Stimulated activated CD4-positive, alpha-beta T cell treated with anti-CD3 and anti-CD28 coated beads, Interleukin-15, amount 100 ng/mL, for 1 hour (primary cell): Measurements from ENCODE around the gene TMEM72.
"Not testable (repeated sequence)": the region's sequence is repeated elsewhere in the genome, so short reads cannot be mapped to it uniquely, and the experiment has no call there.

Source experiments
- DNase-seq, 2 donors: peaks; one replicate each; pipeline ENCODE4 v3.0.0-alpha.2; 2020; ENCODE audit warnings: low read depth in 1 of 2, low spot score in 1 of 2

Gene TMEM72

DNA sequence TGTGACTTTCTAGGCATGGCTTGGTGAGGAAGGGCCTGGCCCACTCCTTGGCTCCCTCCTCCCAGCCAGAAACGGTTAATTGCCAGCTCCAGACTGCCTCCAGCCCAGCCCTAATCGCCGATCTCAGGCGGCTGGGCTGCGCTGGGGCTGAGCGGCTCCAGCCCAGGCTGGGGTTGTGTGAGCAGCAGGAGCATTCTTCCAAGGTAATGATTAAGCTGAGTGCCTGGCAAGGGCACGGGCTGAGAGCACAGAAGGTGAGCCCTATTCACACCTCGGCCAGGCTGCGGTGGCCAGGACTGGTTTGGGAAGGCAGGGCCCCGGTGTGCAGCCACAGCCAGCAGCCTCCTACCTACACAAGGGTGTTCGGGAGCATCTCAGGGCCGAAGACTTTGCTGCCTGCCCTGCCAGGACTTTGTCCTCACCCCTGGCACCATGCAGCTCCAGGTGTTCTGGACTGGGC lies at the start of gene TMEM72:
Gene TMEM72, plus strand, starts transcription at position 257 of the 460 bp plus-strand sequence. Its CDS starts 176 bp downstream, at position 433.
- no peak for DNase-seq

DNA sequence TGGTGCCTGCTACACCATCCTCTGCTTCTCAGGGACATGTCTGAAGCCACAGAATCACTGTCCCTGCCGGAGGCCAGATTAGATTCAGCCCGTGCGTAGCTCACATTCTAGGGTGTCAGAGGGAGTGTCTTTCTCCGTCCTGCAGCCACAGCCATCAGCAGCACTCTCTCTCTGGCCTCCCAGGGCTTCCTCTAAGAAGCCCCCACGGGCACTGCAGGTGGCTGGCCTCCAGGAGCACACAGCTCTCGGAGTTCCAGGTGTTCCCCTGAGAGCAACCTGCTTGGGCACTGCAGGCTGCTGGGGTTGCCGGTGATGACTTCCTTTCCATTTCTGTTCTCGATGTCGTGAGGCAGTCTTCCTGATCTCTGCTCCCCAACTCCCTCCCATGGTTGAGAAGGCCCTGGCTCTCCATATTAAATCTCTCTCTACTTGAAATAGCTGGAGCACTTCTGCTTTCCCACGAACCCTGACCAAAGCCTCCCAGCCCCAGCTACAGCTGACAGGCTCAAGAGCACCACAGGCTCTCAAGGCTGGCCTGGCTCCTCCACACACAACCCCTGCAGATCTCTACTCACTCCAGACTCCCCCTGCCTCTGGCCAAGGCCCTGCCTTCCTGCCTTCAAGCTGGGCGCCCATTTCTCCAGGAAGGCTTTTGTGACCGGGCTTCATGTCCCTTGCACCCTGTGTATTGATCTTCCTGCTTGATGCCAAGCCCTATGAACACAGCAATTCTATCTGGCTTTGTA lies 49.0 kb upstream of the TMEM72 start:
- DNase-seq = no peak

DNA sequence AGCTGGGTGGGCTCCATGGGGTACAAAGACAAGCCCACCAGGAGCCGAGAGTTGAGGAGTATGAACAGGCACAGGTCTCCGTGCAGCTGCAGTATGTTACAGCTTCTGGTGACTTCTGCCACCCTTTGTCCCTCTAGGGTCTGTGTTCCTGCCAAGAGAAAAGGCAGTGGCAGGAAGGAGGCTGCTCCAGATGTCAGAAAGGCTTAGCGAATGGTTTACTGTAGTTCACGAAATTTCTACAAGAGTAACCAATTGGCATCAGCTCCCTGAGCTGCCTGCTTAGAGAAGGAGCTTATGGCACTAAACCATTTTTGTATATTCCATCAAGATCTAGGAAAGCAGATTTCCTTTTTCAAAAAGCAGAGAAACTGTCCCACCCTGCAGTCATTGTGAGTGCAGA lies 48.2 kb upstream of the TMEM72 start:
- no peak for DNase-seq

DNA sequence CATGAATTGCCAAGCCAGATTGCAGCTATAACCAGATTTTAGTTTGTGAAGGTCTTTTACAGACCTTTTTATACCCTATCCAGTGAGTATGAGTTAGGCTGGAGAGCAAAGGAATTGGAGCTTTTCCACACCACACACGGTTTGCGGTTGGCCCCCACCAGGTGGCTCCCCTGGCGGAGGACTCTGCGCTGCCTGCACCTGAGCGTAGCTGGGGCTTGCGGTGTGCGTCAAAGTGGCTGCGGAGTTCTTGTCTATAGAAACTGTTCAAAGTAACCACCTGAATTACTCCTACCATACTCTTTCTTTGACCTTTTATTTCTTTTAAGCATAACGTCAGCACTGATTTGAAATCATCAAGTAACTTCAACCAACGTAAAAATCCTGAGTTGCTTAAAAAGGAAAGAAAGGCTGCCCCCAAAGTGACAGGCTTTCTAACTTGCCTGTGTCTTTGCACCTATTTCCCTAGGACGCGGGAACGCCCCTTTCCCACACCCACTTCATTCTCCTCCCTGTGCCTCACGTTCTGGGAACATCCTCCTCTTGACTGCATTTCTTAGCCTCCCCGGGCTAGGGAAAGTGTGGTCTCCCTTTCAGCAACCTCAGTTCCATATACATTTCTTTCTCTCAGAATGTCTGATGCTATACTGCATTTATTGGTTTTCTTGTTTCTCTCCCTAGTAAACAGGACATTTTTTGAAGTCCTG lies 47.6 kb upstream of the TMEM72 start:
- DNase-seq = no peak

DNA sequence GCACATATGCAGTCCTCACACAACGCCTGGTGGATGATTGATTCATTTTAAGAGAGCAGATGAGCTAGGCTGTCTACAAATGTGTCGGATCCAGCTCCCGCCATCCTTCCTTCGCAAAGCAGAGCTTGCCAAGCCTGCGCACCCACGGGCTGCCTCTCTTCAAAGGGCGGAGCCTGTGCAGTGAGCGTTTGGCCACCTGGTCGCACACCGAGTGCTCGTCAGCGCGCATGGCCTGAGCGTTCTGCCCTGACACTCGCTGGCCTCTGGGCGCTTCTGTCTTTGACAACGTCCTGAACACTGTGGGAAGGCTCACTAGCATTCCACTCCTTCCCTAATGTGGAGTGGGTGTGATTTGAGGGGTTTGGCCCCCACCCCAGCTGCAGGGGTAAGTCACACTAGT lies 47.1 kb upstream of the TMEM72 start:
- DNase-seq = no peak

DNA sequence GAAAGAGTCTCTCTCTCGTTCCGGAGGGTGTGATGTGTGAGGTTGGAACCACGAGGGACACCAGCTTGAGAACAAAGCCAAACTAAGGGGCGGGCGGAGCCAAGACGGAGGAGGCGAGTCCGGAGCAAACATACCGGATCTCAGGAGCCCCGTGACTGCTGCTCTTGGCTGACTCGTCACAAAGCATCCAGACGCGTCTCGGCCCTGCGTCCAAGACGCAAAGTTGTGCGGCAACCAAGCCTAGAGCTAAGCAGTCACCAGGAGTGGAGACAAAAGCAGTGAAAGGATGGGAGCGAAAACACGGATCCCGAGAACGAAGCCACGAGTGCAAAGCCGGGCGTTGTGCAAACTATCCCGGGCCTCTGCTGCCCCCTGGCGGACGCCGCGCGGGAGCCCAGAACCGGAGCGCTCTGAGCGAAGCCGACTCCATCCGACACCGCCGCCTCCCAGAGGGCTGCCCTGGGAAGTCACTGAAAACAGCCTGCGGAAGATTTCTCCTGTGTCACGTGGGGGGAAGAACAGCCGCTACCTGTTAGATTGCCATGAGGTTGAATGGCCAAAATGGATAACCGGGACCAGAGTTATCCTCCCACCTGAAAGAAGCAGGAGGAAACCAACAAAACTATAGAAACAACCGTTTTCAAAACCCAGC lies 46.4 kb upstream of the TMEM72 start:
- peak; percentile 58 to 83 for DNase-seq

DNA sequence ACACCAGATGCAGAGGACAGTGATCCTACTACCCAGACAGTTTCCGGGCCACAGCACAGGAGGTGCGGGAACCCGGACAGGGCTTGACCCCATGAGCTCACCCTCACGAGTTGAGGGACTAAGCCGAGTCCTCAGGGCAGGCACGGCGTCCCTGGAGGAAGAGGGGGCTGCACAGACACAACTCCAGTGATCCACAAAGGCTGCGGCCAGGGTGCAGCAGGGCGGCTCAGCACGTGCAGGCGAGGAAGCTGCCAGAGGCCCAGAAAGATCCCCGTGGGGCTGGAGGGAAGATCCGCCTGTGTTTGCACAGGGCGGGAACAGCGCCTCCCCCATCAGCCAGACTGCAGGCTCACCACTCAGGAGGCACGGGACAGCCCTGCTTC lies 45.9 kb upstream of the TMEM72 start:
- no peak for DNase-seq

DNA sequence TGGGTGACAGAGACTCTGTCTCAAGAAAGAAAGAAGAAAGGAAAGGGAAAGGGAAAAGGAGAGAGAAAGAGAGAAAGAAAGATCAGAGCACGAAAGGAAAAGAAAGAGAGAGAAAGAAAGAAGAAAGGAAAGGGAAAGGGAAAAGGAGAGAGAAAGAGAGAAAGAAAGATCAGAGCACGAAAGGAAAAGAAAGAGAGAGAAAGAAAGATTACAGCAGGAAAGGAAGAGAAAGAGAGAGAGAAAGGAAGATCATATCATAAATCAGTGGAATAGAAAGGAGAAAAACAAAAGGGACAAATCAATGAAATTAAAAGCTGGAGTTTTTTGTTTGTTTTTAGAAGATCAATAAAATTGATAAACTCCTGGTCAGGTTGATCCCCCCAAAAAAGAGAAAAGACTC lies 44.8 kb upstream of the TMEM72 start:
- DNase-seq = not testable (repeated sequence)

DNA sequence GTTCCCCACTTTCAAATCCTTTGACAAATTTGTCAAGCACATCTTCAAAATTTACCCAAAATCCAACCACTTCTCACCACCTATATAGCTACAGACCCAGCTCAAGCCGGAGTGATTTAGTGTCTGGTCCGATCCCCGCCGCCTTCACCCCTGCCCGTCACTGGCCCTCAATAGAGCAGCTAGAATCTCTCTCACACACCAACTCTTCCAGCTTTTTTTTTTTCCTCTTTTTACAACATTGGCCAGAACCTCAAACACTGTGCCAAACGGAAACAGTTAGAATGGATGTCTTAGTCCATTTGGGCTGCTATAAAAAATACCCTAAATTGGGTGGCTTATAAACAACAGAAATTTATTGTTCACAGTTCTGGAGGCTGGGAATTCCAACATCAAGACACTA lies 41.1 kb upstream of the TMEM72 start:
- DNase-seq = no peak

DNA sequence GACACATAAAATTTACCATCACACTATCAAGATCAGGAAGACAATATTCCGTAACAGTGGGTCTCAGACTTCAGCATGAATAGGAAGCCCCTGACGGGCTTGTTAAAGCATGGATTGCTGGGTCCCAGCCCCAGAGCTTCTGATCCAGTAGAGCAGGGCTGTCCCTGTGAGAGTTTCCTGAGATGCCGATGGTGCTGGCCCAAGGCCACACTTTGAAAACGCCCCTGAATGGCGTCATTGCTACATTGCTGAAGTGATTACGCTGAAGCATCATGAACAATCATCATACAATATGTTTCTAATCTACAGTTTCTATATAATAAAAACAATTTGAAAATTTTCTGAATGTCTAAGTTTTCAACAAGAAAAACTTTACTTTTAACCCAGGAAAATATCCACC lies 38.0 kb upstream of the TMEM72 start:
- DNase-seq = no peak

DNA sequence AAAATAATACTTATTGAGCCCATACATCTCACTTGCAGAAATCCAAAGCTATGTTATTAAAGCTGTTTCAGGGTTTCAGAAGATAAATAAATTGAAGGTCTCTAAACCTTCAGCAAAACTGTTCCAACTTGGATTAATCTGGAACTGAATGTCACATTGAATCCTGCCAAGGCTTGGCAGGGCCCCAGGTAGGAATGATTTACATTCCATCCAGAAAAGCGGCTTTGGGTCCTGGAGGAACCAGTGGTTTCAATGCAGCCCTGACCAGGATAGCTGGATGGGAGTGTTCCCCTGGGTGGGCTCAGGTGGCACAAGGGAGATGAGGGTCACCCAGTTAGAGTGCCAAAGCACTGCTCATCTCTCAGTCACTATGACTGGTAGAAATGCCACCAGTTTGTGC lies 37.0 kb upstream of the TMEM72 start:
- DNase-seq = no peak

DNA sequence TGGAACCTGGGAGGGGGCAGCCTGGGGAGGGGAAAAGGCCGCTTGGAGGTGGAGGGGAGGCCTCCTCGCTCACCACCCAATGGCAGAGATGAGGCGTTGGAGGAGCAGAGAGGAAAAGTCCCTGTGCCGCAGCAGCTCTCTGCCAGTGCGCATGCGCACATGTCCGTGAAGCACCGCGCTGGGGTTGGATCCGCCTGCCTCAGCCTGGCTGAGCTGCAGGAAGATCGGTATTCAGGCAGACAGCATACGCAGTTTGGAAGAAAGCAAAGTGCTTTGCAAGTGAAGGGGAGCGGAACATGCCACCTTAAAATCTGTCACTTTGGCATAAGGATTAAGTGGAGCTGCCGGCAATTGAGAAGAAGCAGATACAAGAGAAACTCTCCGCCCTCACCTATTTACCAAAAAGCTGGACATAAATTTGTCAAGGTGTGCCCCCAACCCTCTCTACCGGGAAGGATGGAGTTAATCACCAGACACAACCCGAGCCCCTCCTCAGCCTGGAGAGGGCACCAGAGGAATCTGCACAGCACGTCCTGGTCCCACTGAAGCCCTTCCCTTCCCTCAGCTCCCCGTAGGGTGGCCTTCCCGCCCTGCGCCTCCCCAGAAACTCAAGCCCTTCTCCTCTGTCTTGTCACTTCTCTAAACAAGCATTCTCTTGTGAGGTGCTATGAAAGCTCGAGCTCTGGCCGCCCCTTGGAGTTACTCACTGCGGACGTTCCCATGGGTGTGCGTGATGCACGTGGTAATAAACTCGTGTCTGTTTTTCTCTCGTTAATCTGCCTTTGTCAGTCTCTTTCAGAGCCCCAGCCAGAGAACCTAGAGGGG lies 32.2 kb upstream of the TMEM72 start:
- peak; percentile 45 to 66 for DNase-seq

DNA sequence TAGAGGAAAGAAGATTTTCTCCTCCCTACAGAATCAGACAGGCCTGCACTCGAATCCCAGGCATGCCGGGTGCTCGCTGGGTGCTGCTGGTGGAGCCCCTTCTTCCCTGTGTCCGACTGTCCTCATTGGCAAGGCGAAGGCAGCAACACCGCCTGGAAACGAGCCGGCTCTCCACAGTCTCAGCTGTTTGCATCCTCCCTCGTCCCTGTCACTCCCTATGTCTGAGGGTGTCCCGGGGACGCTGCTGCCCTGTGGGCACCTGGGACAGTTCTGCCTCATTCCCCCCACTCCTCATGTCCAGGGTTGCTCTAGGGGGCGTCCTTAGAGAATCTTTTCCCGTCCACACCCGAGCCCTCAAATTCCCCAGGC lies 31.6 kb upstream of the TMEM72 start:
- DNase-seq = no peak

DNA sequence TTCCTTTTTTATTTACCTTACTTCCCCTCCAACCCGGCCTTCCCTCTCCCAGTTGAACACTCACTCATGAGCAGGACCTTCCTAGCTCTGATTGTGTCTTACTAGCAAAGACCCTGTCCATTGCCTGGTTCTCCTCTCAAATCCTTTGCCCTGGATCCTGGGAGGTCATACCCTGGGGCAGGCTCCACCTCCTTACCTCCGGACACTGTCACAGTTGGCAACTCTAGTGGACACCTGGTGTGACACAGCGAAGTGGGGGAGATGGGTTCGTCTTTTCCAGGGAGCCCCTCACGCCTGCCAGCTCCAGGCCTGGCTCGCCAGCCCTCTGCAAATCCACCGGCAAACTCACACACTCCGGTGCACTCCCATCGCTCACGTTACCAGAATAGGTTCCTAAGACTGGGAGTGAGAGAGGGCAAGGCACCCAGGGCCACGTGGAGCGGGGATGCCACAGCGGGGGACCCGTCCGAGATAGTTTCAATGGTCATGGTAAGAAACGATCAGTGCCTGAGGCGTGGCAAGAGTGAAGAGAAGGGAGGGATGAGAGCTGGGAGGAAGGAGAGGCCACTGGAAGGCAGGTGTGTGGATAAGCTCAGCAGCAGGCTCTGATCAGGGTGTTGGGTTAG lies 30.9 kb upstream of the TMEM72 start:
- DNase-seq = no peak

DNA sequence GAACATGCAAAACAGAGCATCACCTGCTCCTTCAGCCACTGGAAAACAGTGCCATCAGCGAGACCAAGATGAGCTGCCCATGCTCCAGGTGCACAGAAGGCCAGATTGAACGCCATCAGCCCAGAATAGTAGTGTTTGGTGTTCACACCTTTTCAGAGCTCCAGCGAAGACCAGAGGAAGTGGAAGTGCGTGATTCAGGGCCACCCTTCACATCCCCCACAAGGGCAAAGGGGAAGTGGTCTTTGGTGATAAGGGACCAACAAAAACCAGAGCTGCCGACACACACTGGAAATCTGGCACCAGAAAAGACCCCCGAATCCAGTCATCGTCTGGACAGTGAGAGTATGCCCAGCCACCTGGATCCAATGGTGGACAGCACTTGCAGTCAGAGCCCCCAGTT lies 29.5 kb upstream of the TMEM72 start:
- DNase-seq = no peak

DNA sequence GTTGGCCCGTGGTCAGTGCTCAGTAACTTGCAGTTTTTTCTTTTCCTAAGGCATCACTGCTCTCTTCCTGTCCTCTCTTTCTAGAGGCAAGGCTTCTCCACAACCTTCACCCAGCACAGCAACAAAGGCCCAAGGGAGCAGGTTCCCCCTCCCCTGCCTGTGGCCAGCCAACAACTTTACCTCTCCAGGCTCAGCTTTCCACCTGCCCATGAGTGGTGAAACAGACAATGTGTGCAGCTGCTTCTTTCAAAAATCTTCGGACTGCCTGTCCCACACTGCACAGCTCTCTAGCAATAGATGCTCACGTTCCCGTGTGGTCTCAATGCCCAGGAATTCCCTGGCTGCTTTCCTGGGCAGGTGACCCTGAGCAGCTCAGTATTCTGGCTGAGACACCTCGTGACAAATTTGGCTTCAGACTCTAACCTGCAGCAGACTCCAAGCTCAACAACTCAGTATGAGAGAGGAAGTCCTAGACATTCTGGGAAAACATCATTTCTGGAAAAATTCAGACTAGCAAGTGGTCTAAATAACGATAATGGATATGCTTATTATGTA lies 28.9 kb upstream of the TMEM72 start:
- DNase-seq = no peak

DNA sequence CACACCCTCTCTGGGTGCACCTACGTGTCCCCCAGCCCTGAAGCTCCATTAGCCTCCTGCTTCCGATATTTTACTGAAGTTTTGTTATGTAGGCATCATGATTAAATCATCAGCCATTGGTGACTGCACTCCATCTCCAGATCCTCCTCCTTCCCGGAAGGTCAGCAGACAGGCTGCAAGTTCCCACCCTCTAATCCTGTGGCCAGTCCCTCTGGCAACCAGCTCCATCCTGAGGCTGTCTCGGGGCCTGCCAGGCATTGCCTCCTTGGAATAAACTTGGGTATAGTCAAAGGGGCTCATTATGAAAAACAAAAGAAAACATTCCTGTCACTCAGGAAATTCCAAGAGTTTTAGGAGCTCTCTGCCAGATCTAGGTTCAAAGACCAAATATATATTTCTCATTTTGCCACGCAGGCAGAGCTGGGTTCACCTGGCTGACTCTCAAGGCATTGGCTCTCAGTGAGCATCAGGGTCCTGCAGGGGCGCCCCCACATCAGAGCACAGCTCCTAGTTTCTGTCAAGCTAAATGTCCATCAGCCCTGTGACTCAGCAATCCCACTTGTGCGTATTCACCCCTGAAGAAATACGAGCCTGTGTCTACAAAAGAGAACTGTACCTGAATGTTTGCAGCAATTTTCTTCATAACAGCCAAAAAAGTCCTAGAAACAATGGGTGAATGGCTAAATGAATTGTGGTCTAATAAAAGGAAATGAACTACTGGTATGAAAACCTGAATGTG lies 27.4 kb upstream of the TMEM72 start:
- DNase-seq = no peak

DNA sequence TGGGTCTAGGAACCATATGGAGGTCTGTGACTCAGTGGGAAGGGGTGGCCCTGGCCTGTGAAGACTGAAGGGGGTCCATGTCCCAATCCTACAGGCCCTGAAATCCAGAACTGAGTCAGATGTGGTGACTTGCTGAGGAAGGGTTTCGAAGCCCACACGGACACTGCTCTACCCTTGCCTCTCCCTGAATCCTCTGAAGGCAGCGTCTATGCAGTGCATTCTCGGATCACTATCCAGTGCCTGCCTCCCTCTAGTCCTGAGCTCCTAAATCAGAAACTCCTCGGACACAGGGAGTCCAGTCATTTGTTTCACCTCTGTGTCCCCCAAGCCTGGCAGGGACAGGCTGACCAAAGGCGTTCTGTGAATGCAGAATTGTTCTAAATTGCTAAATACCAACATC lies 25.4 kb upstream of the TMEM72 start:
- DNase-seq = no peak

DNA sequence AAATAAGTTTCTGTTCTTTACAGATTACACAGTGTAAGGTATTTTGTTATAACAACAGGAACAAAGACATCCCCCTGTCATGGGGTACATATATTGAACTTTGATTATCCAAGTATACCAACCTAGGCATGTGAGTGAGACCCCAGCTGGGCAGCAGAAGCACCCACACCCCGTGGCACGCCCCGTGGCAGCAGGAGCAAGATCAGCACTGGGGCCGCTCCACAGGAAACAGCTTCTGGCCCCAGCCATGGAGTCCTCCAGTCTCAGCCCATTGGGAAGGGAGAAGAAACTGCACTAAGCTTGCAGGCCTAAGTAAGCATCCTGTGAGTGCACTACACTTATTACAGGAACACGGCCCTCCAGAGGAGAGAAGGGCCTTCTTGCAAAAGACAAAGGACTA lies 24.2 kb upstream of the TMEM72 start:
- no peak for DNase-seq

DNA sequence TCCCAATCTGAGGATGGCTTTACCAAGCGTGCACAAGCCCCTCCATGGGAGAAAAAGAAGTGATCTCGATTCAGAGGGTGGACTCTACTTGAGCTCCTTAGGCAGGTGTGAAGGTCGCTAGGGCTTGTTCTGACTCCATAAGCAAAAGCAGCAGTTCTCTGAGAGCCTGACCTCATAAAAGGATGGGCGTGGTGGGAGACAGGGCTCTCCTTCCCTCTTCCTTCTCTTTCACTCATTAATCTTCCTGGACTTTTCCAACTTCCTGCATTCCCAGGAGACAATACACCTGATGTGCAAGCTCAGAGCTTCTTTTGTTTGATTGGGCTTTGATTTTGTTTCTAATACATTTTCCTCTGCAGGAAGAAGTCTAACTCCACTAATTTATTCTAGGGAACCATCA lies 22.3 kb upstream of the TMEM72 start:
- DNase-seq = no peak
